SK-N-SH (cell line): ENCODE results near the gene TYSND1. TPM values are rescaled to one million over a fixed set of nuclear protein-coding genes. Genes with fewer than 3 reads are reported as not detected.
"Not testable (repeated sequence)": the region's sequence is repeated elsewhere in the genome, so short reads cannot be mapped to it uniquely, and the experiment has no call there.

Source experiments
- CTCF ChIA-PET: fragments of 300-600, 350-600 bp; formaldehyde crosslinking; extraction: SDS; loops from one replicate; lab custom pipeline; 2021; lab: Yijun Ruan, JAX
- POLR2A ChIA-PET: fragments of 350-600 bp; sonication (Branson Sonifier 250); formaldehyde crosslinking; extraction: SDS; loops from one replicate; lab custom pipeline; 2020; ENCODE audit warnings: antibody characterized with exemption, inconsistent platforms; lab: Yijun Ruan, JAX
- DNase-seq: peaks from one replicate; pipeline ENCODE4 v3.0.0; 2012
- H2AFZ ChIP-seq: fragments of 200-600 bp; sonication (generic); 2 replicates; pipeline ENCODE4 v1.8.1; 2016; ENCODE audit warnings: antibody characterized with exemption, mild to moderate bottlenecking, low read depth
- H3F3A ChIP-seq: fragments of 200-600 bp; sonication (generic); replicated peaks from 2 replicates; pipeline ENCODE3; 2016; ENCODE audit warnings: antibody characterized with exemption, mild to moderate bottlenecking; ENCODE audit not compliant: insufficient read depth
- H3K27ac ChIP-seq, 2 experiments: fragments of 200-500 bp in 1 of 2; fragments of 200-600 bp in 1 of 2; sonication (Bioruptor generic) in 1 of 2; sonication (generic), shearing (Covaris generic) in 1 of 2; 2 replicates each; pipeline versions ENCODE4 v1.5.1 to v1.6.1; 2014 to 2016; ENCODE audit warnings: low read depth in 2 of 2, inconsistent platforms in 1 of 2, low read length in 1 of 2, mild to moderate bottlenecking in 1 of 2, mixed read lengths in 1 of 2
- H3K27me3 ChIP-seq: fragments of 200-600 bp; sonication (generic), shearing (Covaris generic); 2 replicates; pipeline ENCODE4 v1.6.1; 2016; ENCODE audit warnings: mixed run types; ENCODE audit not compliant: insufficient read depth
- H3K36me3 ChIP-seq, 2 experiments: fragments of 200-500 bp in 1 of 2; fragments of 200-600 bp in 1 of 2; sonication (Bioruptor generic) in 1 of 2; sonication (generic) in 1 of 2; replicated peaks in 1 of 2; 2 replicates each; pipeline versions ENCODE3 to v1.5.1; 2014 to 2016; ENCODE audit warnings: low read length in 1 of 2, mild to moderate bottlenecking in 1 of 2; ENCODE audit not compliant: insufficient read depth in 2 of 2, control insufficient read depth in 1 of 2
- H3K4me1 ChIP-seq, 2 experiments: fragments of 200-500 bp in 1 of 2; fragments of 200-600 bp in 1 of 2; sonication (Bioruptor generic) in 1 of 2; sonication (generic), shearing (Covaris generic) in 1 of 2; 2 replicates each; pipeline versions ENCODE4 v1.5.1 to v1.6.1; 2014 to 2016; ENCODE audit warnings: low read depth in 1 of 2, low read length in 1 of 2, mixed run types in 1 of 2; ENCODE audit not compliant: insufficient read depth in 2 of 2, control insufficient read depth in 1 of 2
- H3K4me2 ChIP-seq: fragments of 200-600 bp; sonication (generic), shearing (Covaris generic); 2 replicates; pipeline ENCODE4 v1.6.1; 2017; ENCODE audit warnings: mixed run types
- H3K4me3 ChIP-seq, 2 experiments: fragments of 200-500 bp in 1 of 2; fragments of 200-600 bp in 1 of 2; sonication (Bioruptor generic) in 1 of 2; sonication (generic), shearing (Covaris generic) in 1 of 2; 2 replicates each; pipeline versions ENCODE4 v1.5.1 to v1.8.1; 2014 to 2016; ENCODE audit warnings: low read depth in 2 of 2, inconsistent platforms in 1 of 2, low read length in 1 of 2, mild to moderate bottlenecking in 1 of 2, mixed read lengths in 1 of 2, moderate library complexity in 1 of 2
- H3K79me2 ChIP-seq: fragments of 200-600 bp; sonication (generic); 2 replicates; pipeline ENCODE4 v1.8.1; 2017; ENCODE audit warnings: mild to moderate bottlenecking; ENCODE audit not compliant: insufficient read depth
- H3K9ac ChIP-seq: fragments of 200-600 bp; sonication (generic); 2 replicates; pipeline ENCODE4 v1.6.1; 2017; ENCODE audit warnings: mixed run types
- H3K9me2 ChIP-seq: fragments of 200-600 bp; sonication (generic); 2 replicates; pipeline ENCODE4 v1.6.1; 2017; ENCODE audit warnings: mixed run types
- H3K9me3 ChIP-seq: fragments of 200-600 bp; sonication (generic); 2 replicates; pipeline ENCODE4 v1.6.1; 2017; ENCODE audit warnings: mixed run types, mild to moderate bottlenecking, moderate library complexity
- H4K20me1 ChIP-seq: fragments of 200-600 bp; sonication (generic); 2 replicates; pipeline ENCODE4 v1.6.1; 2017; ENCODE audit warnings: mild to moderate bottlenecking, mixed run types; ENCODE audit not compliant: insufficient read depth
- MXI1 ChIP-seq: IDR thresholded peaks from 2 replicates; pipeline ENCODE4 v1.6.1; 2012; ENCODE audit warnings: mild to moderate bottlenecking, low read depth, low read length, improper control_type of control experiment
- POLR2AphosphoS5 ChIP-seq: IDR thresholded peaks from 2 replicates; pipeline ENCODE4 v1.6.1; 2012; ENCODE audit warnings: low read depth, low read length
- TCF12 ChIP-seq: IDR thresholded peaks from 2 replicates; pipeline ENCODE4 v1.4.0; 2012
- USF1 ChIP-seq: IDR thresholded peaks from 2 replicates; pipeline ENCODE4 v1.4.0; 2012; ENCODE audit warnings: low read depth, borderline replicate concordance
- ZBTB33 ChIP-seq: IDR thresholded peaks from 2 replicates; pipeline ENCODE4 v1.4.0; 2012; ENCODE audit warnings: low read depth, borderline replicate concordance
- whole genome bisulfite sequencing: methylation state at CpG from one replicate; pipeline ENCODE4 v1.1.6; 2017; ENCODE audit warnings: low lambda C conversion rate; 5-methylcytosine and 5-hydroxymethylcytosine counted together
- polyA plus RNA-seq, 3 experiments: library from polyadenylated mRNA; depleted of rRNA; stranded (reverse); fragments of >200 nt; gene quantifications; 2 replicates each; pipeline ENCODE4 v1.2.3, GENCODE V29; 2012

Gene TYSND1
- polyA plus RNA-seq, 1 of the 3 experiments (the other 2 are of a cell fraction) = 7.4 TPM

- no peak for TF ChIP-seq ZBTB33
- TF ChIP-seq USF1 = no peak
- no peak for TF ChIP-seq MXI1
- TF ChIP-seq TCF12 = no peak
These were observed 22.7 kb downstream of the TYSND1 start (continued) for GRCh38 chr10:70123817-70124216.

- H4K20me1 ChIP-seq, H3K27me3 ChIP-seq, H3K9me3 ChIP-seq, H3K9me2 ChIP-seq, H3K4me3 ChIP-seq, H3K27ac ChIP-seq, POLR2A ChIA-PET, H3F3A ChIP-seq, H3K4me1 ChIP-seq, DNase-seq, H2AFZ ChIP-seq, H3K9ac ChIP-seq, H3K4me2 ChIP-seq, H3K79me2 ChIP-seq: not testable (repeated sequence)
- 93% methylated on average over 8 of the region's 9 CpGs for WGBS
- CTCF ChIA-PET = interaction anchor here (1.0 to 2.4 kb wide), 2 partner anchors 13 to 23 kb away, joined by 4 to 11 read pairs; partner anchors contain the start of gene TYSND1
- peaks cover 0 to 13% of the 10 kb centered on the region in 2 experiments for H3K36me3 ChIP-seq
These were observed 23.3 kb downstream of the TYSND1 start for GRCh38 chr10:70123166-70123565.

- Histone ChIP-seq H3K9me3 (no peaks in the 10 kb centered on the region), H3K9me2 (no peaks in the 10 kb centered on the region), H3K4me2 (no peak overlapping the region), H3K27me3 (no peaks in the 10 kb centered on the region), H3F3A (no peaks in the 10 kb centered on the region), H4K20me1 (no peaks in the 10 kb centered on the region), H3K9ac (no peak overlapping the region), H3K27ac (no peak overlapping the region), H2AFZ (no peak overlapping the region), H3K4me3 (no peak overlapping the region), H3K4me1 (peaks cover 0 to 3% of the 10 kb centered on the region in 2 experiments; a peak in 1 of 4 replicates), H3K36me3 (peaks cover 0 to 13% of the 10 kb centered on the region in 2 experiments), H3K79me2 (no peaks in the 10 kb centered on the region)
- TF ChIP-seq ZBTB33 (no peak), POLR2AphosphoS5 (no peak)
- no peak for DNase-seq
- ChIA-PET POLR2A (interaction anchor here (0.6 kb wide), 1 partner anchor 23 kb away, joined by 3 read pairs; no protein-coding TSS in a partner anchor), CTCF (interaction anchor here (1.0 to 2.4 kb wide), 3 partner anchors 13 to 29 kb away, joined by 3 to 11 read pairs (median 4); partner anchors contain the start of gene TYSND1)
- WGBS = 96% methylated on average over 5 of the region's 5 CpGs
These were observed 23.8 kb downstream of the TYSND1 start for GRCh38 chr10:70122742-70123141.
